DOHH2 (cell line): ENCODE data around the gene PSD4.

ENCODE experiments used
- EZH2phosphoT487 ChIP-seq: fragments of 200-600 bp; sonication (generic); IDR thresholded peaks from 2 replicates; pipeline ENCODE4 v1.6.1; 2017; ENCODE audit warnings: borderline replicate concordance, mild to moderate bottlenecking, antibody characterized with exemption, low read length, moderate library complexity, mixed read lengths
- TF ChIP-seq, protein P1 (sequence below): fragments of 200-600 bp; sonication (generic); IDR thresholded peaks from one replicate; pipeline ENCODE4 v1.5.1; 2014; ENCODE audit warnings: antibody characterized with exemption, mild to moderate bottlenecking, low read depth, low read length; ENCODE audit not compliant: poor library complexity, severe bottlenecking

DNA sequence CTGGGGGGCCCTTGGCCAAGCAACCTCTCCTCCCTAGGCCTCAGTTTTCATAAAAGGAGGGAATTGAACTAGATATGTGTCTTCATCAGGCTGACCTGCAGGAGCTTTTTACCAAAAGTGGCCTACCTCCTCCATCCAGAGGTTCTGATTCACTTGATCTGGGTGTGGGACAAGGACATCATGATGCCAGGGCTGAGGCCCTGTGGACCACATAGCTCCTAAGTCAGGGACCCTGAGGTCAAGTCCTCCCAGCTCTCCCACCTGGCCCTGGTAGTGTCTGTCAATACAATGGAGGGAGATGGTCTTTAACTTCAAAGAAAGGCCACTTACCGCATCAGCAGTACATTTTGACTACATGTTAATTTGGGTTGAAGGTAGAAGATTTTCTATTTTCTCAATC, 35.9 kb upstream of the PSD4 start:
- TF ChIP-seq, protein P1, sequence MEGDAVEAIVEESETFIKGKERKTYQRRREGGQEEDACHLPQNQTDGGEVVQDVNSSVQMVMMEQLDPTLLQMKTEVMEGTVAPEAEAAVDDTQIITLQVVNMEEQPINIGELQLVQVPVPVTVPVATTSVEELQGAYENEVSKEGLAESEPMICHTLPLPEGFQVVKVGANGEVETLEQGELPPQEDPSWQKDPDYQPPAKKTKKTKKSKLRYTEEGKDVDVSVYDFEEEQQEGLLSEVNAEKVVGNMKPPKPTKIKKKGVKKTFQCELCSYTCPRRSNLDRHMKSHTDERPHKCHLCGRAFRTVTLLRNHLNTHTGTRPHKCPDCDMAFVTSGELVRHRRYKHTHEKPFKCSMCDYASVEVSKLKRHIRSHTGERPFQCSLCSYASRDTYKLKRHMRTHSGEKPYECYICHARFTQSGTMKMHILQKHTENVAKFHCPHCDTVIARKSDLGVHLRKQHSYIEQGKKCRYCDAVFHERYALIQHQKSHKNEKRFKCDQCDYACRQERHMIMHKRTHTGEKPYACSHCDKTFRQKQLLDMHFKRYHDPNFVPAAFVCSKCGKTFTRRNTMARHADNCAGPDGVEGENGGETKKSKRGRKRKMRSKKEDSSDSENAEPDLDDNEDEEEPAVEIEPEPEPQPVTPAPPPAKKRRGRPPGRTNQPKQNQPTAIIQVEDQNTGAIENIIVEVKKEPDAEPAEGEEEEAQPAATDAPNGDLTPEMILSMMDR: no peak
- no peak for TF ChIP-seq EZH2phosphoT487
